GM19438 (cell line): Measurements from ENCODE around the gene COL8A2.

Experiments used
- ATAC-seq: cut with Tn5 transposase; IDR thresholded peaks from one replicate; pipeline ENCODE4 v1.9.1; 2021; ENCODE audit warnings: low read depth; ENCODE audit not compliant: unreplicated experiment

The COL8A2 gene

GRCh38 chr1:36076979-36077573 is 47.9 kb downstream of the COL8A2 start:
- no peak for ATAC-seq

- ATAC-seq = no peak
Measured at GRCh38 chr1:36070349-36070748, 54.7 kb downstream of the COL8A2 start.

- ATAC-seq = no peak
Measured at GRCh38 chr1:36068866-36069265, 56.2 kb downstream of the COL8A2 start.

GRCh38 chr1:36067871-36068270 is 57.2 kb downstream of the COL8A2 start:
- no peak for ATAC-seq

GRCh38 chr1:36062315-36062714 is 62.7 kb downstream of the COL8A2 start:
- ATAC-seq = no peak

- no peak for ATAC-seq
Measured at GRCh38 chr1:36055706-36056105, 69.3 kb downstream of the COL8A2 start.

- no peak for ATAC-seq
Measured at GRCh38 chr1:36053978-36054377, 71.0 kb downstream of the COL8A2 start.

GRCh38 chr1:36051821-36052220 is 73.2 kb downstream of the COL8A2 start:
- ATAC-seq = no peak
